Fibroblast of skin of left quadriceps (primary cell): ENCODE results near the gene CD244.
"Not testable (repeated sequence)": the region's sequence is repeated elsewhere in the genome, so short reads cannot be mapped to it uniquely, and the experiment has no call there.

ENCODE experiments used
- DNase-seq, 2 experiments: peaks; one replicate each; pipeline ENCODE4 v3.0.0-alpha.2; 2013; ENCODE audit warnings: low read depth in 2 of 2

Gene CD244, protein sequence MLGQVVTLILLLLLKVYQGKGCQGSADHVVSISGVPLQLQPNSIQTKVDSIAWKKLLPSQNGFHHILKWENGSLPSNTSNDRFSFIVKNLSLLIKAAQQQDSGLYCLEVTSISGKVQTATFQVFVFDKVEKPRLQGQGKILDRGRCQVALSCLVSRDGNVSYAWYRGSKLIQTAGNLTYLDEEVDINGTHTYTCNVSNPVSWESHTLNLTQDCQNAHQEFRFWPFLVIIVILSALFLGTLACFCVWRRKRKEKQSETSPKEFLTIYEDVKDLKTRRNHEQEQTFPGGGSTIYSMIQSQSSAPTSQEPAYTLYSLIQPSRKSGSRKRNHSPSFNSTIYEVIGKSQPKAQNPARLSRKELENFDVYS

DNA sequence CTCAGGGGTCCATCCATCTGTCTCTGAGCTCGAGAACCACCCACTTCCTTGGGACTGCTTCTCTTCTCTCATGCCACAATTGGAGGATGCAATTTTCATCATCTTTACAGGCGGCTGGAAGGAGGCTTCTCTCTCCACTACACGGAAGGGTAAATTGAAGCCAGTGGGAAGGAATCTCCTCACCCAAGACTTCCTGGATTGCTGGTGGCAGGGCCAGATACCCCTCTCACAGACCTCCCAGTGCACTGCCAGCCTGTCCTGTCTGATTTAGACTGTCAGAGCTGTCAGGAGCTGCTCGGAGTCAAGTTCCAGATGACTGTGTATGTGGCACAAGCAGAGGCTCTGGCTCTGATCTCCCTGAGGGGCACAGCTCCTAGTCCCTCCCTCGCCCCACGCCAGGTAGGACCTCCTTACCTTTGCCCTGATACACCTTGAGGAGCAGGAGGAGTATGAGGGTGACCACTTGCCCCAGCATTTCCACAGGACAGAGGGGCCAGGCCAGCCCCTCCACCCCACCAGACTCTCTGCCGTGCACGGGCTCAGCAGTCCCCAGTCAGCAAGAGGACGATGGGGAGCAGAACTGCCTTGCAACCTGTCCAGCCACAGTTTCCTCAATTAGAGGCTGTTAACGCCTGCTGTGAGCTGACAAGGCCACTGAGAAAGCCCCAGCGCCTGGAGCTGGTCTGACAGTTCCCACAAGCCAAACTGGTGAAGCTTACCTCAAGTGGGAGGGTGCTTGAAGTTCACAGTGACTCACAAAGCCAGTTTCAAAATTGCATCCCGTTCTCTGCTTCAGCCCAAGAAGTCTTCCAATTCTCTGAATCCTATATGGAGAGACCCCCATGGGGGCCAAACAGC is at the start of gene CD244:
Gene CD244 (minus strand): TSS at position 685 of the 858 bp plus-strand sequence. CDS start 210 bp downstream, at position 475.
- DNase-seq = no peak

DNA sequence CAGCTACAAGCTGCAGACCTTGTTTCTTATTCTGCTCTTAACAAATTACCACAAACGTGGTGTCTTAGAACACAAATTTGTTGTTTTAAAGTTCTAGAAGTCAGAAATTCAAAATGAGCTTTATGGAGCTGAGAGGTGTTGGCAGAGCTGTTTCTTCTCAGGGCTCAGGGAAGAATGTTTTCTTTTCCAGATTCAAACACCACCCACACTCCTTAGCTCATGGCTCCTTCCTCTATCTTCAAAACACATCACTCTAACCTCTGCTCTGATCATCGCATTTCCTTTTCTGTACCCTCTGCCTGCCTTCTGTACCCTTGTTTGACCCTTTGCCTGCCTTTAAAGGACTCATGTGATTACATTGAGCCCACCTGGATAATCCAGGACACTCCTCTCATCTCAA is 49.2 kb upstream of the CD244 start:
- DNase-seq = no peak

DNA sequence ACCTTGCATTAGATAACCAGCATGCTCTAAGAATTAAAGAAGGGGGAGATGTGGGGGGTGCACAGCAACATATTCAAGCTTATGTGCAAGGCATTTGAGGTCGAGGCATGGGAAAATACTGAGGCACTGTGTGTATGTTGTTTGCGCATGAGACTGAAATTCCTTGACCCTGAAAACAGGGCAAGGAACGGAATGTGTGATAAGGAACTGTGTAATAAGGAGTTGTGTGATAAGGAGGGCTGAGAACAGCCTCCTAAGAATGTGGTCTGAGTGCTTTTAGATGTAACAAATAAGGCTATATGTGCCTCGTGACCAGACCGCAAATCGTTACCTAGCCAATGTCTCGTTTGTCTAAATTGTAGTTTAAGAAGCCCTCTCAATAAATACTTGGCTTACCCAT is 48.8 kb upstream of the CD244 start:
- DNase-seq = no peak

DNA sequence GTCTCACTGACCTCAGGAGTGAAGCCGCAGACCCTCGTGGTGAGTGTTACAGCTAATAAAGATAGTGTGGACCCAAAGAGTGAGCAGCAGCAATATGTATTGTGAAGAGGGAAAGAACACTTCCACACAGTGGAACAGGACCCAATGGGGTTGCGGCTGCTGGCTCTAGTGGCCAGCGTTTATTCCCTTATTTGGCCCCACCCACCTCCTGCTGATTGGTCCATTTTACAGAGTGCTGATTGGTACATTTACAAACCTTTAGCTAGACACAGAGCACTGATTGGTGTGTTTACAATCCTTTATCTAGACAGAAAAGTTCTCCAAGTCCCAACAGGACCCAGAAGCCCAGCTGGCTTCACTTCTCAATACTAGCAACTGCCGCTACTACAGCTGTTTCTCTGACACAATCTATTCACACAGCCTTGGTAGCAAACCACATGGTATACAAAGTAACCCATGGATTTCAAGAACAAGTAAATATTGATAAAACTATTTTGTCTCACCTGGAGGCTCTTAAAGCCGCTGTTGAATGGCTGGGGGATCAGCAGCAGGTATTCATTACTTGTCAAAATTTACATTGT is 47.6 kb upstream of the CD244 start:
- DNase-seq = no peak

DNA sequence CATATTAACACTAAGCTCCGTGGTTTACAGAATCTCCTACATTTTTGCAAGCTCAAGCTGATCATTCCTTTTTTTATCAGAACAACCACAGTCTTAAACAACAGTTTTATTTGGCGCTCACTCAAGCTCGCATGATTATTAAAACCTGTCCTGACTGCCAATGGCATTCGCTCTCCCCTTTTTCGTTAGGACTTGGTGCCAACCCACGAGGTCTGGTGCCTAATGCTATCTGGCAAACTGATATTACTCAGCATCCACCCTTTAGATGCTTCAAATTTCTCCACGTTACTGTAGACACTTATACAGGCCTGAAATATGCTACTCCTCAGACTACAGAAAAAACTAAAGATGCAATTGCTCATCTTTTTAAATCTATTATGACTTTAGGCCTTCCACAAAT is 45.3 kb upstream of the CD244 start:
- DNase-seq = no peak

DNA sequence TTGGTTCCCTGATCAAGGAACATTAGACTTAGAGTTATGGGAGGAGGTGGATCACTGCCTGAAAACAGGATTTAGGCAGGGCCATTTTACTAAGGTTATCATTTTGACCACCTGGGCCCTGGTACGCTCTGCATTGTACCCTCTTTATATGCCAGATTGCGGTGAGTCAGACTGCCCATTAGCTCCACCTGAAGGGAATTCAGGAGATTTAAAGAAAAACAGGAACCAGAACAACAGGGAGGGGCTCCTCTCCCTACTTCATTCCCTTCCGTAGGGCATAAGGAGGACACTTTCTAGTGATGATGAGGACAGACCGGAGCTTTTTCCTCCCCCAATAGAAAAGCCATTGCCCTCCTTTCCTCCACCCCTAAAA is 42.9 kb upstream of the CD244 start:
- DNase-seq = no peak

DNA sequence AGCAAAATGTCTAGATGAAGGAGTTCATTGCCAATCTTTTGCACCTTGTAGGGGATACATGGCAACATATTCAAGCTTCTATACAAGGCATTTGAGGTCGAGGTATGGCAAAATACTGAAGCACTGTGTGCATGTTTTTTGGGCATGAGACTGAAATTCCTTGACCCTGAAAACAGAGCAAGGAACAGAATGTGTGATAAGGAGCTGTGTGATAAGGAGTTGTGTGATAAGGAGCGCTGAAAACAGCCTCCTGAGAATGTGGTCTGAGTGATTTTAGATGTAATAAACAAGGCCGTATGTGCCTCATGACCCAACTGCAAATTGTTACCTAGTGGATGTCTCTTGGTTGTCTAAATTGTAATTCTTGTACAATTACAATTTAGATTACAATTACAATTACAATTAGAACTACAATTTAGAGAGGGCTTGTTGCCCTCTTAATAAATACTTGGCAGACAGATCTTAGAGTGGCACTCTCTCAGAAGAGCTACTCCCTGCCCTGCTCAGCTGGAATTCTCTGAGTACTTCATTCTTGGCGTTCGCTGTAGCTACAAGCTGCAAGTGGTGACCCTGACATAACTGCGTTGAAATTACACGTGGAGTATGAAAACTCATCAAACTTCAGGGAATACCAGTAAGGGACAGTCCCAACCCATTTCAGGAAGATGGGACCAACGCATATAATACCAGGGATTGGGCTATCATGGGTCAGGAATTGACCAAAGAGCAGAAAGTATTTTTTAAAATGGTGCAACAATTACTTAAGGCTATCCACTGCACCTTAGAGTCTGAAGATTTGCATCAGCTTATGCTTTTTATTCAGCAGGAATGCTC is 42.3 kb upstream of the CD244 start:
- no peak for DNase-seq

DNA sequence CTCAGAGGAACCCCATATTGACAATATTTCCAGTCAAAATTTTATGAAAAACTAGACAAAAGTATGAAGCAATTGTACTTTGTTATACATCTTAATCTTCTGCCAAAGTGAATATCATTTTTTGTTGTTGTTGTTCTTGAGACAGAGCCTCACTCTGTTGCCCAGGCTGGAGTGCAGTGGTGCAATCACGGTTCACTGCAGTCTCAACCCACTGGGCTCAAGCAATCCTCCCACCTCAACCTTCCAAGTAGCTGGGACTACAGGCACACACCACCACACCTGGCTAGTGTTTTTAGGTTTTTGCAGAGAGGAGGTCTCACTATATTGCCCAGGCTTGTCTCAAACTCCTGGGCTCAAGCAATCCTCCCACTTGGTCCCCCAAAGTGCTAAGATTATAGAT is 39.6 kb upstream of the CD244 start:
- not testable (repeated sequence) for DNase-seq

DNA sequence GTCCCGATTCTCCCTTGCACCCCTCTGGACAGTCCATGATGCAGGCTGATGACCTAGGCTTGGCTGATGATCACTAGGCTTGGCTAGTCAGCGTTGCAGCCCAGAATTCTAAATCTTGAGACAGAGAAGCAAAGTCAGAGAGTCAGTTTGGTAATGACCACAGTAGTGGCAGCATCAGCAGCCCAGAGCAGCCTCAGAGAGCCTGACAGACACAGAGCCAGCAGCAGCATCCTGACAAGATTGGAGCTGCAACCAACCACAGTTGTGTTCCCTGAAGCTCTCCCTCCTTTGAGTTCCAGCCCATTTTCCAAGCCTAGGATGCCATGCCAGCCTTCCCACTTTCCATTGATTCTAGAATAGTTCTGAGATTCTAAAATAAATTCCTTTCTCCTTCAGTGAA is 39.1 kb upstream of the CD244 start:
- DNase-seq = no peak

DNA sequence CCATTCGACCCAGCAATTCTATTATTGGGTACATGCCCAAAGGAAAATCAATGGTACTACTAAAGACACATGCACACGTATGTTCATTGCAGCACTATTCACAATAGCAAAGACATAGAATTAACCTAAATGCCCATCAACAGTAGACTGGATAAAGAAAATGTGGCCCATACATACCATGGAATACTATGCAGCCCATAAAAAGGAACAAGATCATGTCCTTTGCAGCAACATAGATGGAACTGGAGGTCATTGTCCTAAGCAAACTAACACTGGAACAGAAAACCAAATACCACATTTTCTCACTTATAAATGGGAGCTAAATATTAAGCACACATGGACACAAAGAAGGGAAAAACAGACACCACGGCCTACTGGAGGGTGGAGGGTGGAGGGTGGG is 38.0 kb upstream of the CD244 start:
- DNase-seq = not testable (repeated sequence)

DNA sequence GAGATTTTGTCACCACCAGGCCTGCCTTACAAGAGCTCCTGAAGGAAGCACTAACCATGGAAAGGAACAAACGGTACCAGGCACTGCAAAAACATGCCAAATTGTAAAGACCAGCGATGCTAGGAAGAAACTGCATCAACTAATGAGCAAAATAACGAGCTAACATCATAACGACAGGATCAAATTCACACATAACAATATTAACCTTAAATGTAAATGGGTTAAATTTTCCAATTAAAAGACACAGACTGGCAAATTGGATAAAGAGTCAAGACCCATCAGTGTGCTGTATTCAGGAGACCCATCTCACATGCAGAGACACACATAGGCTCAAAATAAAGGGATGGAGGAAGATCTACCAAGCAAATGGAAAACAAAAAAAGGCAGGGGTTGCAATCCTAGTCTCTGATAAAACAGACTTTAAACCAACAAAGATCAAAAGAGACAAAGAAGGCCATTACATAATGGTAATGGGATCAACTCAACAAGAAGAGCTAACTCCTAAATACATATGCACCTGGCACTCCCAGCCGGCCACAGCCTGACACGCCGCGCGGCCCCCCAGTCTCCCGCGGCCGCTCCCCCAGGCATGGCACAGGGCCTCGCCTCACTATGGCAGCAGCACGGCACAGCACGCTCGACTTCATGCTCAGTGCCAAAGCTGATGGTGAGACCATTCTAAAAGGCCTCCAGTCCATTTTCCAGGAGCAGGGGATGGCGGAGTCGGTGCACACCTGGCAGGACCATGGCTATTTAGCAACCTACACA is 31.9 kb upstream of the CD244 start:
- not testable (repeated sequence) for DNase-seq

DNA sequence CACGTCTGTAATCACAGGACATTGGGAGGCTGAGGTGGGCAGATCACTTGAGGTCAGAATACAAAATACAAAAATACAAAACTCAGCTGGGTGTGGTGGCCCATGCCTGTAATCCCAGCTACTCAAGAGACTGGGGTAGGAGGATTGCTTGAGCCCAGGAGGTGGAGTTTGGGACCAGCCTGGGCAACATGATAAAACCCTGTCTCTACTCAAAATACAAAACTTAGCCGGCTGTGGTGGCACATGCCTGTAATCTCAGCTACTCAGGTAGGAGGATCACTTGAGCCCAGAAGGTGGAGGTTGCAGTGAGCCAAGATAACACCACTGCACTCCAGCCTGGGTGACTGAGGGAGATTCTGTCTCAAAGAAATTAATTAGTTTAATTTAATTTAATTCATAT is 28.8 kb upstream of the CD244 start:
- no peak for DNase-seq

DNA sequence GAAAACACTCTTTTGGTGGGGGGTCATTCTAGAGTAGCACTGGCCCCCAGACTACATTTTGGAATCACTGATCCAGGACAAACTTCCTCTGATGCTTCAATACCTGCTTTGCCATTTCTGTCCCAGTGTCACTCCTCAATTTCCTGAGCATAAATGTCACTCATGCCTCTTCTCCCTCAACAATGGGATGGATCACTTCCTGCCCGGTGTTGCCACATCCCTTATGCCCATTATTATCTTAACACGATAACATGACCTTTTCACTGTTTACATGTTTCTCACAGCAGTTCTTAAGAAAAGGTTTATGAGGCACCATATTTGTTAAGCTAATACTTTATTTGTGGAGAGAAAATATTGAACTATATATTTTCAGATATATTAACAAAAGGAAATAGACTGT is 26.2 kb upstream of the CD244 start:
- DNase-seq = no peak

DNA sequence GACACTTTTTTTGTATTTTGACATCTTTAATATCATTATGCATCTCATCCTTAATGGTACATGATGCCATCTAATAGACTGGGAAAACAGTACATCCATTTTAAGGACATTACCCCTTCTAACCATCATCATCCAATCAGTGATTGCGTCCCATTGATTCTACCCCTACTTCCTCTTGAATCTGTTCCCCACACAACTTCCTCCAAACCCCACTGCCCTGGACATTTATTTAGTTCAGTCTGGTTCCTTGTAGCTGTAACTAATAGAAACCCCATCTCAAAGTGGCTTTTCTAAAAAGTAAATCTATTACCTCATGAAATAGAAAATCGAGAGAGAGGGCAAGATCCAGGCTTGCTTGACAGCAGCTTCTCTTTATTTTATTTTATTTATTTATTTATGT is 24.4 kb upstream of the CD244 start:
- DNase-seq = no peak

DNA sequence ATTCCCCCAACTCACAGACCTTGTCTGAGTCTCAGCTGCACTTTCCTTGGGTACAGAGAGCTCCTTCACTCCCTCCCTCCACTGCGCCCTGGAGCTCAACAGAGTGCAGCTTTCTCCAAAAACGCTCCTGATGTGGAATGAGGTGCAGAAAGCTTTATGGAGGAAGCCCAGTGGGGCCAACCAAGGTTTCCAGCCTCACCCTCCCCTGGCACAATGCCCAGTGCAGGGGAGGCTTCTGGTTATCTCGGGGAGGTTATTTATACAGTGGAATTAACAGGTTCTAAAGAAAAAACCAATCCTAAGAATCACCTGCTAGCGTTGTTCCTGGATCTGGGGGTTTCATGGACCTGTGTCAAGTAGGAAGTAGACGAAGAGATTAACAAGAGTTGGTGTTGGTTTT is 22.4 kb upstream of the CD244 start, which contains the start of gene ITLN1:
Gene ITLN1 (minus strand): TSS at position 139 of the 400 bp plus-strand sequence. CDS start 303 bp downstream, outside the sequence.
- no peak for DNase-seq

DNA sequence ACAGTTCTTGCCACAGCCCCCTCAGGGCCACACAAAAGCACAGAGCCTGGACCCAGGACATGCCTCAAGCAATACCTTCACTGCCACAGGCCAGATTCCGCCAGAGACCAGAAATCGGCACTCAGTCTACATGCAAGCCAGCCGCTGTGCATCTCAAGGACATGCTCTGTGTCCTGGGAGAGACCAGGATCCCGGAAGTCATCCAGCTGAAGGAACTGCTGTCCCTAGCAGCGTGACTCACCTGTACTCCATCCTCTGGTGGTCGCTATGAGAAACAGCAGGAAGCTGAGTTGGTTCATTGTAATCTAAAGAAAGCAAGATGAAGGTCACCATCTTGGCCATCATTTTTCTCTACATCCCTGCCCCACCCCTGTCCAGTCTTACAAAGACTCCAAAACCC is 21.9 kb upstream of the CD244 start:
- no peak for DNase-seq

DNA sequence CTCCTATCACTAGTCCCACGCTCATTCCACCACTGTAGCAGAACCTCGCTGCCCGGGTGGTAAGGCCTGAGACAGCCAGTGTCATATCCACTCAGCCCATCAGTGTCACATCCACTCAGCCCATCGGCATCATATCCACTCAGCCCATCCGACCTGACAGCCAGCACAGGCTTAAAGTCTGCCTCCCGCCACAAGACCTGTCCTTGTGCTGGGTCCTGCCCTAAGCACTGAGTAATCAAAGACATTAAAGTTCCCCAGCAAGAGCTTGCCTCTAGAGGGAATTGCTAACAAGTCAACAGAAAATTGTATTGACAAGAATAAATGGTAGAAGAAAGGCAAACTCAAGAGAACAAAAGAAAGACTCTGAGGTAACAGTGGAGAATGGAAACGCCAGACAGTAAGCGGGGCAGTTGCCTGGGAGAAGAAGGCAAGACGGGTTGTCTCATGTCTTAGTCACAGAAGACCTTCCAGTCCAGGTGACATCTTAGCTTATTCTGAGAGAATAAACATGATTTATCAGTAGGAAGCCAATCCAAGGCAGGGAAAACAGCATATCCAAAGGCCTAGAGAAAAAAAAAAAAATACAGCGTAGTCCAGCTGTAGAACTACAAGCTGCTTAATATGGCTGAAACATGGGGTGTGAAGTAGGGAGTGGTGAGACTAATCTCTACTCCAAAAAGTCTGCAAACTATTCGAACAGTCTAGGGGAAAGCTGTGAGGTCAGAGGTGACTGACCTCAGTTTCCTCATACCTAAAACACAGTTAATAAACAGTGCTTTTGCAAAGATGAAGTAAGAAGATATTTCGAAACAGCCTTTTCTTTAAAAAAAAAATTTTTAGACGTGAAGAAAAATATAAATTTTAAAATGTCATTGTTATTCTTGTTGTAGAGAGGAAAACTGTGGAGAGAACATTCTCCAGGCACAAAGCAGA is 21.2 kb upstream of the CD244 start:
- DNase-seq = no peak

DNA sequence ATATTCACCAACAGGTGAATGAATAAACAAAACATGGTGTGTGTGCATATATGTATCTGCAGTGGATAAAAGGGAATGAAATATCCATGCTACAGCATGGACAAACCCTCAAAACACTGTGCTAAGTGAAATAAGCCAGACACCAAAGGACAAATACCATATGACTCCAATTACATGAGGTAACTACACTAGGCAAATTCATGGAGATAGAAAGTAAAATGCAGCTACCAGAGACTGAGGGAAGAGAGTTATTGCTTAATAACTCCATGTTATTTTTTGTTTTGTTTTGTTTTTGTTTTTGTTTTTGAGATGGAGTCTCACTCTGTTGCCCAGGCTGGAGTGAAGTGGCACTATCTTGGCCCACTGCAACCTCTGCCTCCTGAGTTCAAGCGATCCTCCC is 19.9 kb upstream of the CD244 start:
- DNase-seq = no peak

DNA sequence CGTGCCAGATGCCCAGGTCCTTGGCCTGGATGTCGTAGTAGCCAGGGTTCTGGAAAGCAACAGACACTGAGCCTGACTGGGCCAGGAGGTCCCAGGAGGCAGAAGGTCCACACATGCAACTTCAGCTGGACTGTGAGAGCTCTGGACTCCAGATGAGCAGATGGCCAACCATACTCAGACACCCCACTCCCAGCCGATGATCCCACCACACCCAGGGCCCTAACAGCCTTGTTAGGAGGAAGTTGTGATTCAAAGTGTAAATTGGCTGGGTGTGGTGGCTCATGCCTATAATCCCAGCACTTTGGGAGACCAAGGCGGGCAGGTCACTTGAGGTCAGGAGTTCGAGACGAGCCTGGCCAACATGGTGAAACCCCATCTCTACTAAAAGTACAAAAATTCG is 18.6 kb upstream of the CD244 start:
- DNase-seq = not testable (repeated sequence)

DNA sequence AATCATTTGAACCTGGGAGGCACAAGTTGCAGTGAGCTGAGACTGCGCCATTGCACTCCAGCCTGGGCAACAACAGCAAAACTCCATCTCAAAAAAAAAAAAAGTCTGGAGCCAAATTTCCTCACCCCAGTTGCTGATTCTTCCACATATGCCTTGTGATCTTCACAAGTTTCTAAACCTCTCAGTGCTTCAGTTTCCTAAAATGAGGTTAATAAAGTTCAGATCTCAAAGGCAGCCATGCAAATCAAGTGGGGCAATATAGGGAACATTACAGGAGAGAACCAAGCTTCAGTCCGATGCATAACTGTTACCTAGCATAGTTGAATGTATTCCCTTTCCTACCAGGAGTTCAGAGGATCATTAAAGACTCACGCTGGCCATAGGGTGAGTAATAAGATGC is 17.5 kb upstream of the CD244 start:
- no peak for DNase-seq
